ENCODE data around the gene NDUFB8. TPM values are rescaled to one million over a fixed set of nuclear protein-coding genes. Genes with fewer than 3 reads are reported as not detected.

NDUFB8 gene
- total and polyA plus RNA-seq, 7 donors: 168 to 383 (median 221) TPM

GRCh38 chr10:100501423-100501822, 28.2 kb downstream of the NDUFB8 start:
- Histone ChIP-seq H3K4me3 (no peak overlapping the region), H3K36me3 (ENCODE audit: insufficient read depth in 1 of 2, low read depth in 1 of 2) (peaks cover 13 to 88% of the 10 kb centered on the region in 2 donors), H3K27me3 (ENCODE audit: insufficient read depth in 3 of 3, low read length in 2 of 3) (no peaks in the 10 kb centered on the region), H3K27ac (no peak overlapping the region), H3K4me1 (no peaks in the 10 kb centered on the region), H3K9me3 (no peaks in the 10 kb centered on the region)
- TF ChIP-seq, protein P1, sequence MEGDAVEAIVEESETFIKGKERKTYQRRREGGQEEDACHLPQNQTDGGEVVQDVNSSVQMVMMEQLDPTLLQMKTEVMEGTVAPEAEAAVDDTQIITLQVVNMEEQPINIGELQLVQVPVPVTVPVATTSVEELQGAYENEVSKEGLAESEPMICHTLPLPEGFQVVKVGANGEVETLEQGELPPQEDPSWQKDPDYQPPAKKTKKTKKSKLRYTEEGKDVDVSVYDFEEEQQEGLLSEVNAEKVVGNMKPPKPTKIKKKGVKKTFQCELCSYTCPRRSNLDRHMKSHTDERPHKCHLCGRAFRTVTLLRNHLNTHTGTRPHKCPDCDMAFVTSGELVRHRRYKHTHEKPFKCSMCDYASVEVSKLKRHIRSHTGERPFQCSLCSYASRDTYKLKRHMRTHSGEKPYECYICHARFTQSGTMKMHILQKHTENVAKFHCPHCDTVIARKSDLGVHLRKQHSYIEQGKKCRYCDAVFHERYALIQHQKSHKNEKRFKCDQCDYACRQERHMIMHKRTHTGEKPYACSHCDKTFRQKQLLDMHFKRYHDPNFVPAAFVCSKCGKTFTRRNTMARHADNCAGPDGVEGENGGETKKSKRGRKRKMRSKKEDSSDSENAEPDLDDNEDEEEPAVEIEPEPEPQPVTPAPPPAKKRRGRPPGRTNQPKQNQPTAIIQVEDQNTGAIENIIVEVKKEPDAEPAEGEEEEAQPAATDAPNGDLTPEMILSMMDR (IDR thresholded peaks at IDR 0.05): no peak
- intact Hi-C loops (cut with DNase I): no loop called here
- ATAC-seq (no peak), DNase-seq (no peak)

- Histone ChIP-seq H3K27me3 (ENCODE audit: insufficient read depth in 3 of 3, low read length in 2 of 3) (no peaks in the 10 kb centered on the region), H3K4me3 (no peak overlapping the region), H3K4me1 (no peaks in the 10 kb centered on the region), H3K27ac (no peak overlapping the region), H3K9me3 (no peaks in the 10 kb centered on the region), H3K36me3 (ENCODE audit: insufficient read depth in 1 of 2, low read depth in 1 of 2) (peaks cover 4 to 95% of the 10 kb centered on the region in 2 donors)
- intact Hi-C loops (cut with DNase I): no loop called here
- ATAC-seq: no peak
- TF ChIP-seq, protein P1 (IDR thresholded peaks at IDR 0.05): no peak
- no peak for DNase-seq
- WGBS, 3 donors: 92 to 98% (median 97%) methylated on average over 4 of the region's 4 CpGs
Measured at GRCh38 chr10:100498059-100498458, 31.6 kb downstream of the NDUFB8 start.

- Histone ChIP-seq H3K27me3 (ENCODE audit: insufficient read depth in 3 of 3, low read length in 2 of 3) (no peaks in the 10 kb centered on the region), H3K9me3 (no peaks in the 10 kb centered on the region), H3K4me1 (no peaks in the 10 kb centered on the region), H3K4me3 (no peak overlapping the region), H3K36me3 (ENCODE audit: insufficient read depth in 1 of 2, low read depth in 1 of 2) (peaks cover 0 to 91% of the 10 kb centered on the region in 2 donors), H3K27ac (no peak overlapping the region)
- 95 to 97% (median 96%) methylated on average over 2 of the region's 2 CpGs for WGBS, 3 donors
- DNase-seq: no peak
- no peak for ATAC-seq
- TF ChIP-seq, protein P1 (IDR thresholded peaks at IDR 0.05): no peak
- intact Hi-C loops (cut with DNase I): no loop called here
Measured at GRCh38 chr10:100496567-100496966, 33.1 kb downstream of the NDUFB8 start.

DNA sequence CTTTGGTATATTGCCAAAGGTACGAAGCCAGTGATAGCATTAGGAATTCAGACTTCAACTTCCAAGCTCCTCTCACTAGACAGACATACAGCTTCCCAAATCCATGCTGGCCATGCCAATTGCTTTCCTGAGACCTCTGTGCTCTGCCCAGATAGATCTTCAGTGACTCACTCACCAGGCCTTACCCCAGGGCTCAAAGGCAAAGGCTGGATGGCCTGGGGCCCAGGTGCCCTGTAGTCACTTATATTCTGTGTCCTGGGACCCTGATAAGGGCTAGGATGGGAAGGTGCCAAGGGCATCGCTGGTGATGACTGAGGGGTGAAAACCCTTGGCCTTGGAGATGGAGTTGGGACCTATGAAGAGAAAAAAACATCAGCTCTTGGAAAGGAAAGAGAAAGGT, 39.1 kb downstream of the NDUFB8 start:
- 82 to 88% (median 87%) methylated on average over 2 of the region's 2 CpGs for WGBS, 3 donors
- TF ChIP-seq, protein P1 (IDR thresholded peaks at IDR 0.05): no peak
- Histone ChIP-seq H3K4me3 (no peak overlapping the region), H3K4me1 (no peaks in the 10 kb centered on the region), H3K27ac (no peak overlapping the region), H3K27me3 (ENCODE audit: insufficient read depth in 3 of 3, low read length in 2 of 3) (no peaks in the 10 kb centered on the region), H3K9me3 (no peaks in the 10 kb centered on the region), H3K36me3 (ENCODE audit: insufficient read depth in 1 of 2, low read depth in 1 of 2) (peaks cover 0 to 80% of the 10 kb centered on the region in 2 donors)
- DNase-seq (no peak), ATAC-seq (no peak)
- intact Hi-C loops (cut with DNase I): no loop called here

- DNase-seq (no peak), ATAC-seq (no peak)
- Histone ChIP-seq H3K36me3 (ENCODE audit: insufficient read depth in 1 of 2, low read depth in 1 of 2) (peaks cover 0 to 75% of the 10 kb centered on the region in 2 donors), H3K4me3 (no peak overlapping the region), H3K27ac (no peak overlapping the region), H3K9me3 (no peaks in the 10 kb centered on the region), H3K27me3 (ENCODE audit: insufficient read depth in 3 of 3, low read length in 2 of 3) (no peaks in the 10 kb centered on the region), H3K4me1 (no peaks in the 10 kb centered on the region)
- 78 to 91% (median 89%) methylated on average over 5 of the region's 5 CpGs for WGBS, 3 donors
- TF ChIP-seq, protein P1 (IDR thresholded peaks at IDR 0.05): no peak
- intact Hi-C loops (cut with DNase I): no loop called here
Measured at GRCh38 chr10:100489396-100489795, 40.3 kb downstream of the NDUFB8 start.
